Amniotic epithelial cell (primary cell): ENCODE results near the gene BMP8A.
A peak's percentile ranks its signal among the peaks of the same experiment; 100 is the strongest.
"Not testable (repeated sequence)": the region's sequence is repeated elsewhere in the genome, so short reads cannot be mapped to it uniquely, and the experiment has no call there.

Experiments
- DNase-seq: peaks from one replicate; pipeline ENCODE4 v3.0.0-alpha.2; 2010; ENCODE audit warnings: low read depth

Gene BMP8A

GRCh38 chr1:39483276-39483675 is 8.2 kb upstream of the BMP8A start:
- DNase-seq: no peak

- DNase-seq: no peak
These were observed 6.9 kb upstream of the BMP8A start for GRCh38 chr1:39484564-39484963.

- DNase-seq: no peak
These were observed 6.2 kb upstream of the BMP8A start for GRCh38 chr1:39485046-39485803.

GRCh38 chr1:39488012-39488545 is 3.4 kb upstream of the BMP8A start:
- no peak for DNase-seq

- DNase-seq: no peak
These were observed 2.5 kb upstream of the BMP8A start for GRCh38 chr1:39488793-39489566.

GRCh38 chr1:39489567-39490239 is 1.7 kb upstream of the BMP8A start:
- DNase-seq: no peak

- no peak for DNase-seq
These were observed 765 bp upstream of the BMP8A start for GRCh38 chr1:39490596-39491145.

- not testable (repeated sequence) for DNase-seq
These were observed 944 bp downstream of the BMP8A start for GRCh38 chr1:39492118-39493042.

GRCh38 chr1:39493043-39493810 is 1.8 kb downstream of the BMP8A start:
- DNase-seq: not testable (repeated sequence)

- no peak for DNase-seq
These were observed 3.4 kb downstream of the BMP8A start for GRCh38 chr1:39494671-39495410.

GRCh38 chr1:39496520-39496919 is 5.1 kb downstream of the BMP8A start:
- DNase-seq: not testable (repeated sequence)

GRCh38 chr1:39497585-39497984 is 6.1 kb downstream of the BMP8A start:
- DNase-seq: no peak

- DNase-seq: not testable (repeated sequence)
These were observed 6.8 kb downstream of the BMP8A start for GRCh38 chr1:39498096-39498710.

GRCh38 chr1:39498821-39499220 is 7.4 kb downstream of the BMP8A start:
- not testable (repeated sequence) for DNase-seq

GRCh38 chr1:39499668-39500067 is 8.2 kb downstream of the BMP8A start:
- DNase-seq: no peak

GRCh38 chr1:39500862-39501389 is 9.5 kb downstream of the BMP8A start:
- DNase-seq: no peak

- peak; percentile 67 for DNase-seq
These were observed 10.2 kb downstream of the BMP8A start for GRCh38 chr1:39501666-39502065.

- DNase-seq: not testable (repeated sequence)
These were observed 13.0 kb downstream of the BMP8A start for GRCh38 chr1:39504436-39504835.

- DNase-seq: no peak
These were observed 13.9 kb downstream of the BMP8A start for GRCh38 chr1:39505289-39505688.
